Thyroid gland (tissue), 4 donors: ENCODE measurements around the gene EFNA2.

Experiments
- POLR2A ChIP-seq, 2 donors: fragments of 450-650 bp; IDR thresholded peaks; one replicate each; pipeline ENCODE4 v1.6.1; 2017; ENCODE audit warnings: antibody characterized with exemption in 2 of 2, mild to moderate bottlenecking in 2 of 2, moderate library complexity in 1 of 2
- TF ChIP-seq, protein P1 (sequence below), 6 experiments: fragments of 200-600 bp in 3 of 6; fragments of 450-650 bp in 3 of 6; sonication (generic) in 3 of 6; IDR thresholded peaks; one replicate each; pipeline ENCODE4 v1.5.1; 2016 to 2019; ENCODE audit warnings: antibody characterized with exemption in 6 of 6, mild to moderate bottlenecking in 2 of 6, inconsistent platforms in 1 of 6, moderate library complexity in 1 of 6

DNA sequence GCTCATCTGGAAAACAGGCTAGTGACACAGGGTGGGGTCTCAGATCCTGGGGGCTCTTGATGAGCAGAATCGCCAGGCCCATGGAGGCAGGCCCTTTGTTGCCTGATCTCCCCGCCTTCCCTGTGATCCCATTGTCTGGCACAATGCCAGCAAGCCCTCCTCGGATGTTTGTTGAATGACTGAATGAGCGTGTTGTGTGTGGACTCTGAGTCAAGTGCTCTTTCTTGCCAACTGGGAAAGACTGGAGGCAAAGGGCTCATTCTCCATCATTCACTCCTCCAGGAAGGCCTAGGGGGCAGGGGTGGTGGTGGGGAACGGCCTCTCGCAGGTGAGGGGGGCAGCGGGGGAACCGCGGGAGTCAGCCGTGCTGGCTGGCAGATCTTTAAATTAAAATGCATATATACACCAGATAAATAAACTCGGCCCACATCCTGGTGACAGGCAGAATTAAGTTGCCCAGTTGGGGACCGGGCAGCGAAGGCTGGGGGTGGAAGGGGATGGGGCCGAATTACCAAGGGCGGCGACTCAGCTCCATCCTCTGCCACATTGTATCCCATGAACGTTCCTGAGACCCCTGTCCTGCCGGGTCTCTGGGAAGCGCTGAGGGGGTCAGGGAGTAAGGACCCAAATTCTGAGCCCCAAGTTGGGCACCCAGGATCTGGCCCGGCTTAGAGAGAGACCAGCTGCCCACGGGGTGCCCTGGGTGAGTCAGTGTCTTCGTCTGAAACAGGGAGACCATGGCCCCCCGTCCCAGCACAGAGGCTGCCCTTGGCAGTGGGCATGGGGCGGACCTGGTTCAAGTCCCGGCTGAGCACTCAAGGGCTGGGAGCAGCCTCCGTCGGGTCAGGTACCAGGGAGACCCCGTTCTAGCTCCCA is 24.5 kb downstream of the EFNA2 start:
- TF ChIP-seq, protein P1, sequence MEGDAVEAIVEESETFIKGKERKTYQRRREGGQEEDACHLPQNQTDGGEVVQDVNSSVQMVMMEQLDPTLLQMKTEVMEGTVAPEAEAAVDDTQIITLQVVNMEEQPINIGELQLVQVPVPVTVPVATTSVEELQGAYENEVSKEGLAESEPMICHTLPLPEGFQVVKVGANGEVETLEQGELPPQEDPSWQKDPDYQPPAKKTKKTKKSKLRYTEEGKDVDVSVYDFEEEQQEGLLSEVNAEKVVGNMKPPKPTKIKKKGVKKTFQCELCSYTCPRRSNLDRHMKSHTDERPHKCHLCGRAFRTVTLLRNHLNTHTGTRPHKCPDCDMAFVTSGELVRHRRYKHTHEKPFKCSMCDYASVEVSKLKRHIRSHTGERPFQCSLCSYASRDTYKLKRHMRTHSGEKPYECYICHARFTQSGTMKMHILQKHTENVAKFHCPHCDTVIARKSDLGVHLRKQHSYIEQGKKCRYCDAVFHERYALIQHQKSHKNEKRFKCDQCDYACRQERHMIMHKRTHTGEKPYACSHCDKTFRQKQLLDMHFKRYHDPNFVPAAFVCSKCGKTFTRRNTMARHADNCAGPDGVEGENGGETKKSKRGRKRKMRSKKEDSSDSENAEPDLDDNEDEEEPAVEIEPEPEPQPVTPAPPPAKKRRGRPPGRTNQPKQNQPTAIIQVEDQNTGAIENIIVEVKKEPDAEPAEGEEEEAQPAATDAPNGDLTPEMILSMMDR (IDR thresholded peaks at IDR 0.05), result no peak
- TF ChIP-seq POLR2A (IDR thresholded peaks at IDR 0.05), result no peak
